GM18498 (cell line): ENCODE results near the gene PARP3.

Experiments used
- ATAC-seq: cut with Tn5 transposase; IDR thresholded peaks from one replicate; pipeline ENCODE4 v1.9.1; 2021; ENCODE audit warnings: mild to moderate bottlenecking, moderate library complexity; ENCODE audit not compliant: unreplicated experiment

PARP3 gene

GRCh38 chr3:51933471-51934138 lies 8.6 kb upstream of the PARP3 start:
- no peak for ATAC-seq

DNA sequence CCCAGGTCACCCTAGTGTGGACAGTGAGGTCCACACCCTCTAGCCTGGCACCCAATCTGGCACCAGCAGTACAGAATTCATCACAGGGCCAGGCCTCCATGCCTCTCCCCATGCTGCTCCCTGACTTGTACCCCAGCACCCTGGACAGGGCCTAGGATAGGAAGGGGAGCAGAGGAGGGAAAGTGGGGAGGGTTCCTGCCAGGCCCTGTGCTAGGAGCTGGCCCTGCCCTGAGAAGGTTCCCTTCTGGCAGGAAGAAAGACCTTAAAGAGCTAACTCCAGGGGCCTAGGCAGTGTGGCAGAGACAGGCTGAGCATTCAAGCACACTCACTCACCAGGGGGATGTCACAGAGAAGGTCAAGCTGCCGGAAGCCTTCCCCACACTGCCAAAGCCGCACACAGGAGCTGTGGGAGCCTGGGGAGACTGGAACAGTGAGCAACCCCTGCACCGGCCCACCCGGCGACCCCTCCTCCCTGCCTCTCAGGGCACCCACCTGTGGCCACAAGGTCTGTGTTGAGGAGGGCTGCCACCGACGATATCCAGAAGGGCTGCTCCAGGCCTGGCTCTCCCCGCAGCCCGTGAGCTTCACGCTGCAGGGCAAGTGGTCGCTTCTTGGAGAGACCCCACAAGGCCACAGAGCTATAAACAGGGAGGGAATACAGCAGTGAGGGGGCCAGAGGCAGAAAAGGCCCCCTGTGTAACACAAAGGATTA lies 7.9 kb upstream of the PARP3 start:
- ATAC-seq = no peak

- ATAC-seq = no peak
These were observed 6.9 kb upstream of the PARP3 start for GRCh38 chr3:51934991-51935885.

GRCh38 chr3:51935886-51936755 lies 6.0 kb upstream of the PARP3 start:
- ATAC-seq = no peak

DNA sequence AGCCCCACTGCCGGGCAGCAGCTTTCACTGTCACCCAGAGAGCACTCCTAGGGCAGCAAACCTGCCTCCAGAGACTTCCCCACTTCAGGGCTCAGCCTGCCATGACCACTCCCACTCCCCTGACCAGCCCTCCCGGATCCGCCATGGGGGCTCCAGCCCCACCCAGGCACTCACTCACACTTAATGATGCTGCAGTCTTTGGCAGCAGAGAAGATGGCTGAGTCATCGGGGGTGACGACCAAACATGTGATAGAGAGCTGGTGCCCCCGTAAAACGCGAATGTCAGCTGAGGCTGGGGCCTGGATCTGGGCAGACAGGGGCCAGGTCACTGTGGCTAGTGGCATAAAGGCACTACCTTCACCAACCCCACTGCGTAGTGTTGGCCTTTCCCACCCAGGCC lies 5.1 kb upstream of the PARP3 start:
- ATAC-seq = no peak

DNA sequence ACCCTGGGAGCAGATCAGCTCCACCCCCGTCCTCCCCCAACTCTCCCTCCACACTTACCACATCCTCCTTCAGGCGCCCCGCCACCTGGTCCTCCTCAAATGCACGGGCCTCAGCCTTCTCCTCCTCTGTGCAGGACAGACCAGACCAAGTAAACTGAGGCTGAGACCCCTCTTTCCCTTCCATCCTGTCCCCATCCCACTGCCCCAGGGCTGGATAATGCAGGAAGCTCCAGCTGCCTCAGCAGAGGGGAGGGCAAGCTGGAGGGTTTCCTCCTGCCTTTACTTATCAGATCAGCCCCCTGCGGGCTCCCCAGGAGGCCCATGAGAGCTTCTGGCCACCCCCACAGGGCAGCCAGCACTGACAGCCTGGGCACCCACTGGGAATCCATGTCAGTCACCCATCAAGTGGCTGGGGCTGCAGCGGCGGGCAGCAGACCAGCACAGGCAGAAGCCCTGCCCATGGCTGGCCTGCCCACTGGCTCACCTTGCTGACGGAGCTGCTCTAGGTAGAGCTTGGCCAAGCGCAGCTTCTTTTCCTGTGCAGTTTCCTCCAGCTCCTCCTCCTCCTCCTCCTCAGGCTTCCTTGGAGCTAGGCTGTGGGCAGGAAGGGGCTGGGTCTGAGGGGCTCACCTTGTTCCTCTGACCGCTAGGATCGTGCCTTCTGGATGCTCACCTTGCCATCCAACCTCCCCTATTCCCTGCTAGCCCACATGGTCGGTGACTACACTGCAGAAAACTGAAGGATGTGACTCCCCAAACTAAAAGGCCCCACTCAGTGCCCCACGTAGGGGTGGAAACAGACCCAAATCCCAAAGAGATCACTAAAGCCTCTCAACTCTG lies 4.3 kb upstream of the PARP3 start:
- ATAC-seq = no peak

- ATAC-seq = no peak
These were observed 3.3 kb upstream of the PARP3 start for GRCh38 chr3:51938780-51939425.

GRCh38 chr3:51940648-51941462 lies 1.3 kb upstream of the PARP3 start:
- no peak for ATAC-seq

DNA sequence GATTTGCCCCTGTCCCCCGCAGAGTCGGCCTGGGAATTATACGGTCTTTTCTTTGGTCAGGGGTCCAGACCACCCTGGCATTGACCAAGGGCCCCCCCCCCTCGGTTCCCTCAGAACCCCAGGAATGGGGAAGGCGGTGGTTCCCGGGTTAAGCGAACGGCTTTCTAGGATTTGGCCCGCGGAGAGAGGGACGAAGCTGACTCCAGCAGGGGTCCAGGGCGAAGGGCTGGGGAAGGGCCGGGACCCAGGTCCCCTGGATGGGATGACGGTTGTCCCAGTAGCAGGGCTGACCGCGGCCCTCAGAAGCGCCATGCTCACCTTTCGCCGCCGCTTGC lies 733 bp upstream of the PARP3 start:
- ATAC-seq = no peak

- peak; percentile 20 for ATAC-seq
These were observed 664 bp downstream of the PARP3 start for GRCh38 chr3:51942603-51943450.

- ATAC-seq = no peak
These were observed 1.6 kb downstream of the PARP3 start for GRCh38 chr3:51943451-51944391.

DNA sequence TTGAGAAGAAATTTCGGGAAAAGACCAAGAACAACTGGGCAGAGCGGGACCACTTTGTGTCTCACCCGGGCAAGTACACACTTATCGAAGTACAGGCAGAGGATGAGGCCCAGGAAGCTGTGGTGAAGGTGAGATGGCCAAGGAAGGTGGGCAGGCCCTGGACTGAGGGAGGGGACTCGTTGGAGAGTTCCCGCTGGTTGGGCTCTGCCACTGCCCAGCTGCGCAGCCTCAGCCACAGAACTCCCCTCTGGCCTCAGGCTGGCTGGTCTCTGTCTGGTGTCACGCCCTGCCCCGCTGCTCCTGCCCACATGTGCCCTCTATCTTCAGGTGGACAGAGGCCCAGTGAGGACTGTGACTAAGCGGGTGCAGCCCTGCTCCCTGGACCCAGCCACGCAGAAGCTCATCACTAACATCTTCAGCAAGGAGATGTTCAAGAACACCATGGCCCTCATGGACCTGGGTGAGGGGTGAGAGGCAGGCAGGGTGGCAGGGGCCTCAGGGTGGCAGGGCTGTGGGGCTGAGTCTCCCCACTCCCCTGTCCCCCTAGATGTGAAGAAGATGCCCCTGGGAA lies 2.4 kb downstream of the PARP3 start:
- no peak for ATAC-seq

DNA sequence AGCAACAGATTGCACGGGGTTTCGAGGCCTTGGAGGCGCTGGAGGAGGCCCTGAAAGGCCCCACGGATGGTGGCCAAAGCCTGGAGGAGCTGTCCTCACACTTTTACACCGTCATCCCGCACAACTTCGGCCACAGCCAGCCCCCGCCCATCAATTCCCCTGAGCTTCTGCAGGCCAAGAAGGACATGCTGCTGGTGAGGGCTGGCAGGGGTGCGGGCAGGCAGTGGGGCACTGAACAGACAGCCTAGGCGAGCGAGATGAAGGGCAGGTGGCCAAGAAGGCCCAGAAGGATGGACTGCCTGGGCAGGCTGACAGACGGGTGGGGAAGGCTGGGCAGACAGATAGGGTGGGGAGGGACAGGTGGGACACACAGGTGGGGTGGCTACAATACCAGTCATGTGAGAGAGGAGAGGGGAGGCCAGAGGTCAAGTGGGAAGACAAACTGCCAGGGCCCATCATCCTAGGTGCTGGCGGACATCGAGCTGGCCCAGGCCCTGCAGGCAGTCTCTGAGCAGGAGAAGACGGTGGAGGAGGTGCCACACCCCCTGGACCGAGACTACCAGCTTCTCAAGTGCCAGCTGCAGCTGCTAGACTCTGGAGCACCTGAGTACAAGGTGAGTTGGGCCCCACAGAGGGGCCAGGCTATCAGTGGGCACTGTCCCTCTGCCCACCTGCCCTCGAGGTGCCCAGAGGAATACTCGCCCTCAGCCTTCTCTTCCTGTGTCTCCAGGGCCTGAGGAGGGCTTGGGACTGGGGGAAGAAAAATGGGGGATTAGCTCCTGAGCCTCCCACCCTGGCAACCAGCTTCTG lies 3.1 kb downstream of the PARP3 start:
- ATAC-seq = no peak

DNA sequence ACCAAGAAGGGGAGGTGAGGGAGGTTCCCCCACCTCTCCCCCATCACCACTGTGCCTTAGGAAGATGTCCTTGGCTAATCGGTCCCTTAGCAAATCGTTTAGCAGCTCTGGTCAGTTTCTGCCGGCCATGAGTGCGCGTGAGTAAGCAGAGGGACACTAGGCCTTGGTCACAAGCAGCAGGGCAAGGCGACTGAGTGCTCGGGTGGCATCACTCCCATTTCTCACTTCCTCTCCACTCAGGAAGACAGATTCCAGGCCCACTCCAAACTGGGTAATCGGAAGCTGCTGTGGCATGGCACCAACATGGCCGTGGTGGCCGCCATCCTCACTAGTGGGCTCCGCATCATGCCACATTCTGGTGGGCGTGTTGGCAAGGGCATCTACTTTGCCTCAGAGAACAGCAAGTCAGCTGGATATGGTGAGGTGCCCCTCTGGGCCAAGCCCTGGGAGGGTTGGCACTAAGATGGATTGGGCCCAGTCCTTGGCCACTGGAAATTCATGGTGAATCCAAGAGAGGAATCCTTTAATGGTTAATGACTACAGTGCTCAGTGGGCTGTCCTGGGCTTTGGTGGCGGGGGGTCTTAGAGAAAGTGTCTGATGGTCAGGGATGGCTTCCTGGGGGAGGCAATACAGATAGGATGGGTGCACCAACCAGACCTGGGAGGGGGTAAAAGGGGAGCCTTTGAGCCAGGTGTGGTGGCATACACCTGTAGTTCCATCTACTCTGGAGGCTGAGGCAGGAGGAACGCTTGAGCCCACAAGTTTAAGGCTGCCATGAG lies 4.0 kb downstream of the PARP3 start:
- no peak for ATAC-seq

DNA sequence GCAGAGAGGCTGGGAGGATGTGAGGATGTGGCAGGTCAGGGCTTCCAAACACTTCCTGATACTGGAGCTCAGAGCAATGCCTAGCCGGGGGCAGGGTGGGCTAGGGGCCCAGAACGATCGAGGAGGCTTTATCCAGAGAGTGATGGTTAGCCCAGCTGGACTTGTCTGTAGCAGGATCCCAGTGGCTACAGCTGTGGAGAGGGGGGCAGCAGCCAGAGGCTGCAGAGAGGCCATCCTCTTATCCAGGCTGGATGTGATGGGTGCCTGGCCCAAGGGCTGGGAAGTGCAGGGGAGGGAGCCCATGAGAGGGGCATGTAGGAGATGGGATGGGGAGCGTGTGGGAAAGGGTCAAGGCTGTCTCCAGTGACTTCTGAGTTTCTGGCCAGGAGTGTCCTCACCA lies 4.6 kb downstream of the PARP3 start:
- ATAC-seq = no peak
